Fibroblast of the aortic adventitia (primary cell): ENCODE results near the gene MYH9. TPM values are rescaled to one million over a fixed set of nuclear protein-coding genes. Genes with fewer than 3 reads are reported as not detected.

Source experiments
- DNase-seq: peaks from one replicate; pipeline ENCODE4 v3.0.0-alpha.2; 2010; ENCODE audit warnings: low read depth
- H3K4me3 ChIP-seq: 2 replicates; pipeline ENCODE4 v1.5.1; 2011; ENCODE audit warnings: low read depth, mild to moderate bottlenecking, control low read depth, low read length, moderate library complexity
- CTCF ChIP-seq: IDR thresholded peaks from 2 replicates; pipeline ENCODE4 v1.5.1; 2011; ENCODE audit warnings: mild to moderate bottlenecking, low read length, control low read depth, inconsistent platforms; ENCODE audit not compliant: insufficient read depth
- total RNA-seq: library from RNA; depleted of rRNA; stranded (reverse); fragments of >200 nt; gene quantifications from 2 replicates; pipeline ENCODE4 v1.2.3, GENCODE V29; 2012; ENCODE audit warnings: low replicate concordance

MYH9 gene
- total RNA-seq, 1 donor, result 339 TPM

- peak overlapping the region; percentile 84 for H3K4me3 ChIP-seq
- TF ChIP-seq CTCF, result no peak
- peak; percentile 49 for DNase-seq
Observed at GRCh38 chr22:36237462-36238372, 150.1 kb downstream of the MYH9 start.

GRCh38 chr22:36236388-36237319 lies 151.1 kb downstream of the MYH9 start:
- peak overlapping the region; percentile 84 for H3K4me3 ChIP-seq
- no peak for TF ChIP-seq CTCF
- DNase-seq, result no peak

- H3K4me3 ChIP-seq, result no peak overlapping the region
- DNase-seq, result no peak
- no peak for TF ChIP-seq CTCF
Observed at GRCh38 chr22:36235585-36235984, 152.2 kb downstream of the MYH9 start.

- DNase-seq, result peak; percentile 18
- H3K4me3 ChIP-seq, result no peak overlapping the region
- no peak for TF ChIP-seq CTCF
Observed at GRCh38 chr22:36234919-36235318, 152.8 kb downstream of the MYH9 start.

GRCh38 chr22:36234213-36234612 lies 153.6 kb downstream of the MYH9 start:
- no peak for TF ChIP-seq CTCF
- no peak for DNase-seq
- H3K4me3 ChIP-seq, result no peak overlapping the region

- H3K4me3 ChIP-seq, result no peak overlapping the region
- no peak for DNase-seq
- TF ChIP-seq CTCF, result no peak
Observed at GRCh38 chr22:36233796-36234195, 154.0 kb downstream of the MYH9 start.
